Caco-2 (cell line): ENCODE data around the gene SGPP2. TPM values are rescaled to one million over a fixed set of nuclear protein-coding genes. Genes with fewer than 3 reads are reported as not detected.

Source experiments
- BruUV-seq: library from RNA; stranded (reverse); fragments of 400-500 nt; replicated peaks from 2 replicates; lab custom pipeline; 2021; lab: Mats Ljungman, UMichigan
- CTCF ChIA-PET: fragments of 300-600 bp; sonication (Branson Sonifier 250); formaldehyde crosslinking; loops from one replicate; lab custom pipeline; 2022; ENCODE audit warnings: antibody characterized with exemption; lab: Charles Lee
- POLR2A ChIA-PET: fragments of 300-600 bp; sonication (Branson Sonifier 250); formaldehyde crosslinking; loops from one replicate; lab custom pipeline; 2022; ENCODE audit warnings: antibody characterized with exemption; lab: Charles Lee
- DNase-seq, 2 experiments: peaks; one replicate each; pipeline versions ENCODE4 v3.0.0 to v3.0.0-alpha.2; 2020 to 2022
- H3K27me3 ChIP-seq: replicated peaks from 2 replicates; pipeline ENCODE4 v1.6.0; 2011; ENCODE audit warnings: low read length; ENCODE audit not compliant: control insufficient read depth, insufficient read depth
- H3K36me3 ChIP-seq: 2 replicates; pipeline ENCODE4 v1.5.1; 2011; ENCODE audit warnings: low read length; ENCODE audit not compliant: control insufficient read depth, insufficient read depth
- H3K4me1 ChIP-seq: fragments of 250-450 bp; sonication (Bioruptor Pico); 2 replicates; pipeline ENCODE4 v1.5.1; 2020; ENCODE audit warnings: mild to moderate bottlenecking
- H3K4me3 ChIP-seq: 2 replicates; pipeline ENCODE4 v1.5.1; 2011; ENCODE audit warnings: low read depth, mild to moderate bottlenecking, control low read depth, low read length
- H3K9me3 ChIP-seq: fragments of 250-450 bp; sonication (Bioruptor Pico); 2 replicates; pipeline ENCODE4 v1.5.1; 2020; ENCODE audit warnings: mild to moderate bottlenecking, moderate library complexity
- H3K27ac Mint-ChIP-seq: one replicate; pipeline ENCODE4 v1.8.0; 2022; ENCODE audit warnings: mixed read lengths; ENCODE audit not compliant: unreplicated experiment
- H3K27me3 Mint-ChIP-seq: one replicate; pipeline ENCODE4 v1.8.0; 2022; ENCODE audit warnings: mixed read lengths; ENCODE audit not compliant: insufficient read depth, unreplicated experiment
- H3K36me3 Mint-ChIP-seq: one replicate; pipeline ENCODE4 v1.8.0; 2022; ENCODE audit warnings: mild to moderate bottlenecking, mixed read lengths; ENCODE audit not compliant: insufficient read depth, unreplicated experiment
- H3K4me1 Mint-ChIP-seq: one replicate; pipeline ENCODE4 v1.8.0; 2022; ENCODE audit warnings: low read depth, mixed read lengths; ENCODE audit not compliant: unreplicated experiment
- H3K4me3 Mint-ChIP-seq: one replicate; pipeline ENCODE4 v1.8.0; 2022; ENCODE audit warnings: mild to moderate bottlenecking, moderate library complexity, mixed read lengths; ENCODE audit not compliant: unreplicated experiment
- H3K9me3 Mint-ChIP-seq: one replicate; pipeline ENCODE4 v1.8.0; 2022; ENCODE audit warnings: mixed read lengths; ENCODE audit not compliant: unreplicated experiment
- CTCF ChIP-seq, 2 experiments: fragments of 200-600 bp in 1 of 2; IDR thresholded peaks; 1 replicate in 1 of 2; 2 replicates in 1 of 2; pipeline versions ENCODE4 v1.5.1 to v1.8.0; 2011 to 2022; ENCODE audit warnings: antibody characterized with exemption in 1 of 2, control low read depth in 1 of 2, inconsistent platforms in 1 of 2, low read depth in 1 of 2, low read length in 1 of 2, mild to moderate bottlenecking in 1 of 2, moderate library complexity in 1 of 2; ENCODE audit not compliant: insufficient read depth in 1 of 2, severe bottlenecking in 1 of 2, unreplicated experiment in 1 of 2
- intact Hi-C: fragments of 100-400 bp; cut with micrococcal nuclease; formaldehyde crosslinking; loops from one replicate; pipeline ENCODE4 v1.10.0; 2022; ENCODE audit not compliant: unreplicated experiment
- total RNA-seq: library from RNA; stranded (reverse); gene quantifications from 2 replicates; pipeline ENCODE4 v1.2.3, GENCODE V29; 2022

Gene SGPP2
- total RNA-seq, 1 experiment from 2014 or later, result not detected

GRCh38 chr2:222598611-222599010 lies 174.3 kb downstream of the SGPP2 start:
- TF ChIP-seq CTCF (IDR thresholded peaks at IDR 0.05; ENCODE audit: insufficient read depth in 1 of 2, low read depth in 1 of 2, low read length in 1 of 2, severe bottlenecking in 1 of 2, unreplicated experiment in 1 of 2), result no peak
- Mint-ChIP-seq H3K4me1 (peaks cover 8% of the 10 kb centered on the region), H3K27me3 (no peaks in the 10 kb centered on the region), H3K9me3 (no peaks in the 10 kb centered on the region), H3K36me3 (peaks cover 48% of the 10 kb centered on the region), H3K4me3 (no peak overlapping the region), H3K27ac (no peak overlapping the region)
- no peaks in the 10 kb centered on the region; the same call in 1 of the 2 replicates for H3K36me3 ChIP-seq
- POLR2A ChIA-PET, result no interaction called here
- no peaks in the 10 kb centered on the region for H3K9me3 ChIP-seq
- H3K4me1 ChIP-seq, result peaks cover 13% of the 10 kb centered on the region
- no peak overlapping the region for H3K4me3 ChIP-seq
- CTCF ChIA-PET, result no interaction called here
- intact Hi-C loops, result no loop called here
- no TSS peak for BruUV-seq
- H3K27me3 ChIP-seq, result no peaks in the 10 kb centered on the region
- no peak for DNase-seq

GRCh38 chr2:222603501-222603900 lies 179.2 kb downstream of the SGPP2 start:
- Mint-ChIP-seq H3K27ac (no peak overlapping the region), H3K9me3 (no peaks in the 10 kb centered on the region), H3K4me1 (peaks cover 6% of the 10 kb centered on the region), H3K27me3 (no peaks in the 10 kb centered on the region), H3K36me3 (peaks cover 32% of the 10 kb centered on the region), H3K4me3 (no peak overlapping the region)
- ChIA-PET CTCF (no interaction called here), POLR2A (no interaction called here)
- intact Hi-C loops, result no loop called here
- Histone ChIP-seq H3K27me3 (no peaks in the 10 kb centered on the region), H3K4me1 (no peaks in the 10 kb centered on the region), H3K9me3 (no peaks in the 10 kb centered on the region), H3K4me3 (no peak overlapping the region), H3K36me3 (no peaks in the 10 kb centered on the region; the same call in 1 of the 2 replicates)
- no peak for DNase-seq
- TF ChIP-seq CTCF (IDR thresholded peaks at IDR 0.05; ENCODE audit: insufficient read depth in 1 of 2, low read depth in 1 of 2, low read length in 1 of 2, severe bottlenecking in 1 of 2, unreplicated experiment in 1 of 2), result no peak
- BruUV-seq, result no TSS peak

GRCh38 chr2:222604749-222605515 lies 180.6 kb downstream of the SGPP2 start:
- peaks cover 22% of the 10 kb centered on the region for H3K36me3 Mint-ChIP-seq
- H3K27ac Mint-ChIP-seq, result no peak overlapping the region
- Histone ChIP-seq H3K4me1 (no peaks in the 10 kb centered on the region), H3K36me3 (no peaks in the 10 kb centered on the region), H3K27me3 (no peaks in the 10 kb centered on the region), H3K4me3 (no peak overlapping the region), H3K9me3 (no peaks in the 10 kb centered on the region)
- peaks cover 6% of the 10 kb centered on the region for H3K4me1 Mint-ChIP-seq
- H3K9me3 Mint-ChIP-seq, result no peaks in the 10 kb centered on the region
- no peak for DNase-seq
- intact Hi-C loops, result no loop called here
- no peak for TF ChIP-seq CTCF (IDR thresholded peaks at IDR 0.05; ENCODE audit: insufficient read depth in 1 of 2, low read depth in 1 of 2, low read length in 1 of 2, severe bottlenecking in 1 of 2, unreplicated experiment in 1 of 2)
- no peak overlapping the region for H3K4me3 Mint-ChIP-seq
- CTCF ChIA-PET, result interaction anchor here (0.7 to 1.2 kb wide), 2 partner anchors 335 to 567 kb away, joined by 3 read pairs; no protein-coding TSS in a partner anchor
- BruUV-seq, result no TSS peak
- H3K27me3 Mint-ChIP-seq, result no peaks in the 10 kb centered on the region
- POLR2A ChIA-PET, result no interaction called here
